Parathyroid adenoma (tissue), 2 donors: ENCODE data around the gene PSAP.
A peak's percentile ranks its signal among the peaks of the same experiment; 100 is the strongest.

ENCODE experiments used
- H2AFZ ChIP-seq: fragments of 300-600 bp; sonication (generic); one replicate; pipeline ENCODE4 v1.7.0; 2017; ENCODE audit warnings: antibody characterized with exemption, mild to moderate bottlenecking
- H3K27ac ChIP-seq: fragments of 300-600 bp; sonication (generic); one replicate; pipeline ENCODE4 v1.7.0; 2017
- H3K27me3 ChIP-seq: fragments of 300-600 bp; sonication (generic); one replicate; pipeline ENCODE4 v1.7.0; 2017; ENCODE audit warnings: low read length; ENCODE audit not compliant: control insufficient read depth, insufficient read depth
- H3K36me3 ChIP-seq: fragments of 300-600 bp; sonication (generic); one replicate; pipeline ENCODE4 v1.7.0; 2017; ENCODE audit warnings: low read length; ENCODE audit not compliant: control insufficient read depth, insufficient read depth
- H3K4me1 ChIP-seq: fragments of 300-600 bp; sonication (generic); one replicate; pipeline ENCODE4 v1.7.0; 2017; ENCODE audit warnings: control low read depth
- H3K4me2 ChIP-seq: fragments of 300-600 bp; sonication (generic); one replicate; pipeline ENCODE4 v1.7.0; 2017; ENCODE audit warnings: low read length
- H3K4me3 ChIP-seq: fragments of 300-600 bp; sonication (generic); one replicate; pipeline ENCODE4 v1.7.0; 2017; ENCODE audit warnings: low read depth, low read length
- H3K79me2 ChIP-seq: fragments of 300-600 bp; sonication (generic); one replicate; pipeline ENCODE4 v1.7.0; 2017; ENCODE audit warnings: control low read depth
- H3K9ac ChIP-seq: fragments of 300-600 bp; sonication (generic); one replicate; pipeline ENCODE4 v1.7.0; 2017; ENCODE audit warnings: mild to moderate bottlenecking
- H3K9me3 ChIP-seq: fragments of 300-600 bp; sonication (generic); one replicate; pipeline ENCODE4 v1.7.0; 2017; ENCODE audit warnings: low read length; ENCODE audit not compliant: control insufficient read depth
- CTCF ChIP-seq: fragments of 300-600 bp; sonication (generic); IDR thresholded peaks from one replicate; pipeline ENCODE4 v1.7.0; 2017; ENCODE audit warnings: antibody characterized with exemption, mild to moderate bottlenecking
- donor health status: primary hyperparathyroidism.

The PSAP gene

GRCh38 chr10:71835671-71836595 is 15.1 kb downstream of the PSAP start:
- Histone ChIP-seq H3K4me1 (peaks cover 33% of the 10 kb centered on the region), H3K9me3 (no peaks in the 10 kb centered on the region), H3K27me3 (no peaks in the 10 kb centered on the region), H3K79me2 (peaks cover 91% of the 10 kb centered on the region), H3K27ac (peak overlapping the region; percentile 72), H2AFZ (no peak overlapping the region), H3K4me2 (peak overlapping the region; percentile 13), H3K36me3 (no peaks in the 10 kb centered on the region), H3K9ac (no peak overlapping the region), H3K4me3 (peak overlapping the region; percentile 8)
- no peak for TF ChIP-seq CTCF

DNA sequence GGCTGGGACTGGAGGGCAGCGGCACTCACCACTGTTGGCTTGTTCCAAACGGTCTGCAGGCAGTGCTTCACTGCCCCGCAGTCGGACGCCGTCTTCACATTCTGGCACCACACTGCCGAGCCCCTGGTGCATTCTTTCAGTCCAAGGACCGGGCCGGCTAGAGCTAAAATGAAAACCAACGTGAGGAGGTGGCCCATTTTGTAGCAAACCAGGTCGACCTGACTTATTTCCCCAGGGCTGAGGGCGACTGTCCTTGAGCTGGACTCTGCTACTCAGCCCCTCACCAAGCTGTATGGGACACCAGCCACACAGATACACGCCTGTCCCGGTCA is 16.7 kb downstream of the PSAP start:
- H3K4me2 ChIP-seq = no peak overlapping the region
- H3K27me3 ChIP-seq = no peaks in the 10 kb centered on the region
- TF ChIP-seq CTCF = no peak
- H3K4me1 ChIP-seq = peaks cover 25% of the 10 kb centered on the region
- H3K9me3 ChIP-seq = no peaks in the 10 kb centered on the region
- no peak overlapping the region for H3K9ac ChIP-seq
- peaks cover 82% of the 10 kb centered on the region for H3K79me2 ChIP-seq
- H2AFZ ChIP-seq = no peak overlapping the region
- no peak overlapping the region for H3K4me3 ChIP-seq
- no peaks in the 10 kb centered on the region for H3K36me3 ChIP-seq
- no peak overlapping the region for H3K27ac ChIP-seq

- no peaks in the 10 kb centered on the region for H3K36me3 ChIP-seq
- peaks cover 76% of the 10 kb centered on the region for H3K79me2 ChIP-seq
- no peaks in the 10 kb centered on the region for H3K27me3 ChIP-seq
- no peak for TF ChIP-seq CTCF
- H3K4me3 ChIP-seq = no peak overlapping the region
- no peak overlapping the region for H3K27ac ChIP-seq
- H2AFZ ChIP-seq = no peak overlapping the region
- no peak overlapping the region for H3K4me2 ChIP-seq
- peaks cover 25% of the 10 kb centered on the region for H3K4me1 ChIP-seq
- no peaks in the 10 kb centered on the region for H3K9me3 ChIP-seq
- H3K9ac ChIP-seq = no peak overlapping the region
Measured at GRCh38 chr10:71833451-71834342, 17.4 kb downstream of the PSAP start.

DNA sequence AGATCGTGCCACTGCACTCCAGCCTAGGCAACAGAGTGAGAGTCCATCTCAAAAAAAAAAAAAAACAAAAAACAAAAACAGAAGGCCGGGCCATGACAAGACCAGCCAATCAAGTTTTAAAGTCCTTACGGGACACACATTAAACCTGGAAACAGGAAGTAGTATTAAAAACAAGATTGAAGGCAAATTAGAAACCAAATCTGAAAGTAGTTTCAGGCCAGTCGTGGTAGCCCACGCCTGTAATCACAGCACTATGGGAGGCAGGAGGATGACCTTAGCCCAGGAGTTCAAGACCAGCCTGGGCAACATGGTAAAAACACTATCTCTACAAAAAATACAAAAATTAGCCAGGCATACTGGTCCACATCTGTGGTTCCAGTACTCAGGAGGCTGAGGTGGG is 18.1 kb downstream of the PSAP start:
- no peak overlapping the region for H2AFZ ChIP-seq
- H3K36me3 ChIP-seq = no peaks in the 10 kb centered on the region
- H3K4me1 ChIP-seq = peaks cover 25% of the 10 kb centered on the region
- H3K9ac ChIP-seq = no peak overlapping the region
- no peak overlapping the region for H3K4me3 ChIP-seq
- peaks cover 70% of the 10 kb centered on the region for H3K79me2 ChIP-seq
- no peak for TF ChIP-seq CTCF
- H3K9me3 ChIP-seq = no peaks in the 10 kb centered on the region
- H3K27me3 ChIP-seq = no peaks in the 10 kb centered on the region
- no peak overlapping the region for H3K27ac ChIP-seq
- H3K4me2 ChIP-seq = no peak overlapping the region
